Neural cell (in vitro differentiated cells): ENCODE results near the gene MCM9.

Experiments used
- CTCF ChIP-seq: fragments of 450-650 bp; IDR thresholded peaks from 2 replicates; pipeline ENCODE4 v1.5.1; 2014; ENCODE audit warnings: antibody characterized with exemption, mild to moderate bottlenecking, moderate library complexity; ENCODE audit not compliant: poor library complexity, severe bottlenecking
- EP300 ChIP-seq: fragments of 450-650 bp; conservative IDR thresholded peaks from 2 replicates; pipeline ENCODE4 v1.6.1; 2014; ENCODE audit warnings: antibody characterized with exemption, mild to moderate bottlenecking, moderate library complexity; ENCODE audit not compliant: poor library complexity, severe bottlenecking
- EZH2 ChIP-seq: fragments of 200-600, 300-800 bp; shearing (Covaris generic), sonication (generic); IDR thresholded peaks from 2 replicates; pipeline ENCODE4 v1.6.1; 2014; ENCODE audit warnings: antibody characterized with exemption, low read length, borderline replicate concordance, mild to moderate bottlenecking; ENCODE audit not compliant: insufficient read depth, poor library complexity, severe bottlenecking
- REST ChIP-seq: IDR thresholded peaks from 2 replicates; pipeline ENCODE4 v1.6.1; 2012; ENCODE audit warnings: borderline replicate concordance
- SMC3 ChIP-seq: fragments of 450-650 bp; conservative IDR thresholded peaks from 2 replicates; pipeline ENCODE4 v1.6.1; 2014; ENCODE audit warnings: antibody characterized with exemption, mild to moderate bottlenecking, moderate library complexity; ENCODE audit not compliant: poor library complexity
- TAF1 ChIP-seq: IDR thresholded peaks from 2 replicates; pipeline ENCODE4 v1.6.1; 2012; ENCODE audit warnings: low read depth

- TF ChIP-seq EZH2 (no peak), SMC3 (no peak), TAF1 (no peak), EP300 (no peak), CTCF (no peak), REST (no peak)
Observed at GRCh38 chr6:118785601-118786000, 149.4 kb downstream of the MCM9 start.
